ENCODE data around the gene SPDYE3.
"Not testable (repeated sequence)": the region's sequence is repeated elsewhere in the genome, so short reads cannot be mapped to it uniquely, and the experiment has no call there.

SPDYE3 gene

DNA sequence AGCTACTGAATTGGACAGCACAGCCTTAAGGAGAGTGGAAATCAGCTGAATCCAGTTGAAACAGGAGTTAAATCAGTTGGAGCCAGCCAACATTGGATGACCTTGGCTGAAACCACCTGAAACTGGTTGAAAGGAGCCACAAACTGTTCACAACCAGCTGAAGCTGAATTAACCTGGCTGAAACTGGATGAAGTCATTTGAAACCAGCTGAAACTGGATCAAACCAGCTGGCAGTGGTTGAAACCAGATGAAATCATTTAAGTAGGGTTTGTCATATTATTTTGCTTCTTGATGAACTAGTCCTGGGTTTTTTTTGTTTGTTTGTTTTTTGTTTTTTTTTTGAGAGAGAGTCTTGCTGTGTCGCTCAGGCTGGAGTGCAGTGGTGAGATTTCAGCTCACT, 15.3 kb upstream of the SPDYE3 start:
- DNase-seq = not testable (repeated sequence)

DNA sequence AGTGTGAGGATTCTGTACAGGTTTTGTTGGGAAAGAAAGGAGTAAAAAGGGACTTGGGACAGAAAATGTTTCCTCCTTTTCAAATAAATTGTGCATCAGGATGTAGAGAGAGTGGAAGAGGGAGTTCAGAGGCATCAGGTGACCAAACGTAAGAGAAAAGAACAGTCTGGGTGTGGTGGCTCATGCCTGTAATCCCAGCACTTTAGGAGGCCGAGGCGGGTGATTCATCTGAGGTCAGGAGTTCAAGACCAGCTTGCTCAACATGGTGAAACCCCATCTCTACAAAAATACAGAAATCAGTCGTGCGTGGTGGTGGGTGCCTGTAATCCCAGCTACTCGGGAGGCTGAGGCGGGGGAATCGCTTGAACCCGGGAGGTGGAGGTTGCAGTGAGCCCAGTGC, 12.2 kb upstream of the SPDYE3 start:
- DNase-seq = not testable (repeated sequence)

- not testable (repeated sequence) for DNase-seq
Observed at GRCh38 chr7:100297852-100298631, 9.5 kb upstream of the SPDYE3 start.

- DNase-seq = not testable (repeated sequence)
Observed at GRCh38 chr7:100298632-100298895, 8.9 kb upstream of the SPDYE3 start.

DNA sequence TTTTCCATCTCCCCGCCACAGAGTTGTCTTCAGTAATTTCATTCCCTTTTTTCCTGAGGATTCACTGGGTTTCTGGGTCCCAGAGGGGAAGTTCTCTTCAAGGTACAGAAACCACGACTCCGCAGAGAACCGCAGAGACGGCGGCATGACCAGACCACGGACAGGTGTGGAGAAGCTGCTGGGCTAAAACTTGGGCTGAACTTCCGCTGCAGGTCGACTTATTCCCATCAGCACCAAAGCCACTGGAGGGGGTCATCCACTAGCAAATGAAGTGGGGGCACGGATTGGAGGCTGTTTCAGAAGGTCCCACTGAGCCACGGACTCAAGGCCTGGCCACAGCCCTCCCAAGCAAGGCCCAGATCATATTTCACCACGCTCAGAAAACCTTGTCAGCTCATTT, 3.0 kb upstream of the SPDYE3 start:
- not testable (repeated sequence) for DNase-seq

GRCh38 chr7:100318329-100318728, 10.8 kb downstream of the SPDYE3 start:
- DNase-seq = not testable (repeated sequence)

GRCh38 chr7:100321648-100322047, 14.1 kb downstream of the SPDYE3 start:
- not testable (repeated sequence) for DNase-seq

- not testable (repeated sequence) for DNase-seq
Observed at GRCh38 chr7:100324194-100324593, 16.7 kb downstream of the SPDYE3 start.

GRCh38 chr7:100325671-100326070, 18.2 kb downstream of the SPDYE3 start:
- not testable (repeated sequence) for DNase-seq

DNA sequence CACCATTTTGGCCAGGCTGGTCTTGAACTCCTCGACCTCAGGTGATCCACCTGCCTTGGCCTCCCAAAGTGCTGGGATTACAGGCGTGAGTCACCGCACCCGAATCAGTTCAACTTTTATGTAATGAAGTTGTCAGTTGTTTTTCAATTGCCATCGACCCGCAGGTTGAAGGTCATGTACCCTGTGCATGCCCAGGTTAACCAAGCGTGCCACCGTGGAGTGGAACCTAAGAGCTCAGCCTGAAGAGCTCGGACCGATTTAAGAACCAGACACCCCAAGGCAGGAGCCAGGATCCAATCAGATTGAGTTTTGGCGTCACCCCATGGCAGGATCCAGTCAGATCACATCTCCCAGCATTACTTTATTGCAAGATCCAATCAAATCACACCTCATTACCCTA, 19.4 kb downstream of the SPDYE3 start:
- DNase-seq = not testable (repeated sequence)

- DNase-seq = peak; percentile 98
Observed at GRCh38 chr7:100335566-100336466, 28.3 kb downstream of the SPDYE3 start.

DNA sequence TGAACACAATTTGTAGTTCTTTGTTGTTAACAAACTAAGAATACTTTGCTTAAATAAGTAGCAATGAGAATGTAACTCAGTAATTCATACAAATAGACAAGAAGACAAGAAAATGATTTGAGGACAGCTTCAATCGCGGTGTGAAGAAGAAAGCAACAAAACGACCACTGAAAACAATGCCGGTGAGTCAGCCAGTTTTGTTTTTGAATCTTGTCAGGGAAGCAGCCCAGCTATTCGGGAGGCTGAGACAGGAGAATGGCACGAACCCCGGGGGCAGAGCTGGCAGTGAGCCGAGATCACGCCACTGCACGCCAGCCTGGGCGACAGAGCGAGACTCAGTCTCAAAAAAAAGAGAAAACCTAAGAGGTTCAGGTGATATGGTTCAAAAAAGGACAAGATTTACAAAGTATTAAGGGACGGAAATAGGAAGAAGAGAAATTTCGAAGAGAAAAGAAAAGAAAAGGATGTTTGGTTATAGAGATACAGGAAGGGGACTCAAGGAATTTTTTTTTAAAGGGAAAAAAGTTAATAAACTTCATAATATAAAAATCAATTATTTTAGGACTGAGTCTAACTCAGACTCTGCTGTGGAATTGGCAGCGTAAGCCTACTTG, 30.7 kb downstream of the SPDYE3 start:
- DNase-seq = not testable (repeated sequence)

DNA sequence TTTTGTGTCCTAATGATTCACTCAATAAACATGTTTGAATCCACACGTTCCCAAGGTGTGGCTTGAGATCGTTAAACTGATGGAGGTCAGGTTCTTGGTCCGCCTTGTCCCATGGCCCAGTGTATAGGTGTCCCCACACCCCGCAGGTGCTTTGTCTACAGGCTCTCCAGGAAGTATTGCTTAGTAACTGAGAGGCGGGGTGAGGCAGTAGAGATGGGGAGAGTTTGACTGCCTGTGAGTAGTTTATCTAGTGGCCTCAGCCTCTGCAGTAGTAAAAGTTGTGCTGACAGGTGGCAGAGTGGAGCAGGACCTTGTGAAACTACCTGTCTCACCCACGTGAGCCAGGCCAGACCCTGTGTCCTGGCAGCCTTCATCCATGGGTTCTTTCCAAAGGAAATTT, 33.8 kb downstream of the SPDYE3 start:
- DNase-seq = not testable (repeated sequence)

DNA sequence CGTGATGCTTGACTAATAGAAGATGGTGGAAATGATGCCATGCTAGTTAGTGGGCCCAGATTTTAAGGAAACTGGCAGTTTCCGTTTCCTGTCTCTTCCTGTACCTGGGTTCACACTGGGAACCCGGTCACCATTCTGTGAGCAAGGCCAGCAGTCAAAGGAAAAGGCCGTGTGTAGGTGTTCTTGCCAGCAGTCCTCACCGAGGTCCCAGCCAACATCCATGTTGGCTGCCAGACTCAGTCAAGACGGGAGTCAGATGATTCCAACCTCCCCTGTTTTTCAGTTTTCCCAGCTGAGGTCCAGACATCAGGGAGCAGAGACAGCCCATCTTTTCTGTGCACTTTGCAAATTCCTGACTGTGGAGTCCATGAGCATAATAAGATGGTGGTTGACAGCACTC, 35.3 kb downstream of the SPDYE3 start:
- DNase-seq = no peak

GRCh38 chr7:100344124-100344559, 36.6 kb downstream of the SPDYE3 start:
- not testable (repeated sequence) for DNase-seq

DNA sequence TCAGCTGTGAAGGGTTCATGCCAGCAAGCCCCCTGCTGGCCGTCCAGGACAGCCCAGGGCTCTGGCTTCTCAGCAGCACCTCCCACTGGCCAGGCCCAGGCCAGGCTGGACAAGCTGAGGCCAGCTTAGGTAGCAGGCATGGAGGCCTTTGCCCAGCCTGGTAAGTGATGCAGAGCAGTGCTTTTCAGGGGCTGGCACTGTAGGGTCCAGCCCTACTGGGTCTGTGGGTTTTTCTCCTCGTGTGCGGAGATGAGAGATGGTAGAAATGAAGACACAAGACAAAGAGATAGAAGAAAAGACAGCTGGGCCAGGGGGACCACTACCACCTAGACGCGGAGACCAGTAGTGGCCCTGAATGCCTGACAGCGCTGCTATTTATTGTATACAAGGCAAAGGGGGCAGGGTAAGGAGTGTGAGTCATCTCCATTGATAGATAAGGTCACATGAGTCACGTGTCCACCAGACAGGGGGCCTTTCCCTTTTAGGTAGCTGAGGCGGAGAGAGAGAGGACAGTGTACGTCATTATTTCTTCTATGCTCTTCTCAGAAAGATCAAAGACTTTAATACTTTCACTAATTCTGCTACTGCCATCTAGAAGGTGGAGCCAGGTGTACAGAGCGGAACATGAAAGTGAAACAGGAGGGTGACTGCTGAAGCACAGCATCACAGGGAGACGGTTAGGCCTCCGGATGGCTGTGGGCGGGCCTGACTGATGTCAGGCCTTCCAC, 37.2 kb downstream of the SPDYE3 start:
- DNase-seq = not testable (repeated sequence)

GRCh38 chr7:100345288-100345672, 37.8 kb downstream of the SPDYE3 start:
- DNase-seq = peak; percentile 42

DNA sequence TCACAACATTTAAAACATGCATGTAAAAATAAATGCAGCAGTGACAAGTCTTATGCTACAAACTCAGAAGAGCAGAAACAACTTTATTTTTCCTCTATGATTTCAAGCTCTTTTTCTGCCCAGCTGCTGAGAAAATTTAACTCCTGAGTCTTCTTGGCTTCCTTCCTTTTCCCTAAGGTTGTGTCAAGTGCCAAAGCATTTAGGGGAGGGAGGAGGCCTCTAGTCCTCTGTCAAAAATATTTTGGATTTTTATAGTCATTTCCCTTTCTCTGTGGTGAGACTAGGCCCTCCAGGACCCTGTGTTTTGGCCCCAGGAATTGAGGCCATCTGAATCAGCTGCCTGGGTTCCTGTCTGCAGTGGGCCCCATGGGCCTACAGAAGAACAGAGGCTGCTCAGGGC, 39.4 kb downstream of the SPDYE3 start:
- no peak for DNase-seq

DNA sequence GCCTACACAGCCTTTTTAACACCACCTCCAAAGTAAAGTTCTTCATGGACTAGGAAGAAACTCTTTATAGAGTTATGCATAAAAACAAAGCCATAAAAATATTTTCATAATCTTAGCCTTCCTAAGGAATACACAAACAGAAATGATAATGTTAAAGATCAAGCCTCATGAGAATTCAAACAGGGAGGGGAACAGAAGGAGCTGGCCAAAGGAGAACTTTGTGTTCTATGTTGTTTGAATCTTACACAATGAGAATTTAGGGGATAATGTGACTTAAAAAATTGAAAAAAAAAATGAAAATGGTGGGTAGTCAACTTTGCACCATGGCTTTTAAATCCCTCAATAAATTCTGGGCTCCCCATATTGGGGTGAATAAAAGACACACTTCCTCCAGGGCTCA, 41.3 kb downstream of the SPDYE3 start:
- no peak for DNase-seq

DNA sequence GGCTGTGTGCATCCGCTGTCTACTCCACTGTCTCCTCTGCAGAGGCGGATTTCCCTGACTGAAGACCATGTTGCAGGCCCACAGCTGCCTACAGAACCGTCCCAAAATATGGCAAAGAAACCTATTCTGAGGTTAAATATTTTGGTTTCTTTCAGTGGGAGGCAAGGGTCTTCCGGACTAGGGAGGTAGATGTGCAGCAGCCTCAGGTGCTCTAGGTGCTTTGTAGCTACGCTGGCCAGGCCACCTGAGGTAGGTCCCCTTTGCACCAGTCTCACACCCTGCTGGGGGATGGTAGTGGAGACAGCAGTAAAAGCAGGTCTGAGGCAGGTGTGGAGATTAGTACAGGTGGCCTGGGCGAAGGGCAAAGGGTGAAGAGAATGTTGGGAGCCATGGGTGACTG, 42.3 kb downstream of the SPDYE3 start:
- no peak for DNase-seq

GRCh38 chr7:100351657-100352058, 44.2 kb downstream of the SPDYE3 start:
- no peak for DNase-seq

GRCh38 chr7:100352230-100352781, 44.8 kb downstream of the SPDYE3 start:
- not testable (repeated sequence) for DNase-seq
